Activated CD8-positive, alpha-beta T cell treated with anti-CD3 and anti-CD28 coated beads, Interleukin-2, amount 10 ng/mL, durations not matched to agents 7 days and 5 days (primary cell): Measurements from ENCODE around the gene NSUN7. TPM values are rescaled to one million over a fixed set of nuclear protein-coding genes. Genes with fewer than 3 reads are reported as not detected.

Experiments used
- ATAC-seq: fragments of 150-1000 bp; cut with Tn5 transposase; one replicate; pipeline ENCODE4 v1.10.0; 2021; ENCODE audit warnings: moderate library complexity
- CTCF ChIA-PET: fragments of 350-600 bp; sonication (Branson Sonifier 250); formaldehyde crosslinking; loops from one replicate; lab custom pipeline; 2021; ENCODE audit warnings: antibody characterized with exemption; lab: Charles Lee
- POLR2A ChIA-PET: fragments of 350-600 bp; sonication (Branson Sonifier 250); formaldehyde crosslinking; loops from one replicate; lab custom pipeline; 2021; ENCODE audit warnings: antibody characterized with exemption; lab: Charles Lee
- DNase-seq: peaks from one replicate; pipeline ENCODE4 v3.0.0-alpha.2; 2020
- H3K27ac Mint-ChIP-seq: one replicate; pipeline ENCODE4 v1.8.0; 2021; ENCODE audit warnings: mild to moderate bottlenecking, mixed read lengths
- H3K27me3 Mint-ChIP-seq: one replicate; pipeline ENCODE4 v1.8.0; 2021; ENCODE audit warnings: low read depth, mixed read lengths
- H3K36me3 Mint-ChIP-seq: one replicate; pipeline ENCODE4 v1.8.0; 2021; ENCODE audit warnings: low read depth, mixed read lengths
- H3K4me1 Mint-ChIP-seq: one replicate; pipeline ENCODE4 v1.8.0; 2021; ENCODE audit warnings: low read depth, mixed read lengths
- H3K4me3 Mint-ChIP-seq: one replicate; pipeline ENCODE4 v1.8.0; 2021; ENCODE audit warnings: mild to moderate bottlenecking, mixed read lengths
- H3K9me3 Mint-ChIP-seq: one replicate; pipeline ENCODE4 v1.8.0; 2022; ENCODE audit warnings: mixed read lengths; ENCODE audit not compliant: insufficient read depth
- total RNA-seq, 2 experiments: library from RNA; stranded (reverse); gene quantifications; one replicate each; pipeline ENCODE4 v1.2.3, GENCODE V29; 2021

The NSUN7 gene
- total RNA-seq, 2 experiments from 2014 or later, result 0.10 TPM; not detected in 1

- Mint-ChIP-seq H3K4me1 (peaks cover 3% of the 10 kb centered on the region), H3K27me3 (peaks cover 6% of the 10 kb centered on the region), H3K9me3 (no peaks in the 10 kb centered on the region), H3K4me3 (no peak overlapping the region), H3K36me3 (no peaks in the 10 kb centered on the region), H3K27ac (no peak overlapping the region)
- ATAC-seq (no peak), DNase-seq (no peak)
- ChIA-PET CTCF (interaction anchor here (0.8 to 6.6 kb wide), 24 partner anchors 9 to 717 kb away, joined by 3 to 81 read pairs (median 4); no protein-coding TSS in a partner anchor), POLR2A (interaction anchor here (0.6 kb wide), 1 partner anchor 407 kb away, joined by 3 read pairs; no protein-coding TSS in a partner anchor)
These were observed 90.7 kb downstream of the NSUN7 start for GRCh38 chr4:40840255-40840984.

DNA sequence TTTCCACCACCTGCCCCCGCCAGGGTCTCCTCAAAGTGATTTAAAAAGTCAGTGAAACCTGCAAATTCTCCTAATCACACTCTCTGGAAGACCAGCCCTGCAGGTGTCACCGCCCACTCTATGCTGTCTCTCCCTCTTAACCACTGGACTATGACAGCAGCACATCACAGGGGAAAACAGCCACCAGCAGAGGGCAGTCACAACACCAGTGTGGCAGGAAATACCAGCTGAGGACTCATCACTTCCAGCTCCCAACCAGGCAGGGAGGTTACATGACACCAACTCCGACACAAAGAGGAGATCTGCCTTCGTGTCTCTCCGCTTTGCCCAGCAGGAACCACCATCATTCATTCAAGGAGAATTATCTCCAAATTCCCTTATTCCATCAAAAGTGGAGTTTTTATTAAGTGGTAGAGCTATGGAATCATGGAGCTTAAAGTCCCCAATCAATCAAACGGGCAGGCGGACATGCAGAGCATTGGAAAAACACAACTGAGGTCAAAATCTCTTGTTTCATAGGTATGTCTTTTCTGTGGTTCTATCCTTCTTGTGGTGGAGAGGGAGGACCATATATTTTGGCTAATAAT lies 91.3 kb downstream of the NSUN7 start:
- no peak overlapping the region for H3K4me3 Mint-ChIP-seq
- peaks cover 8% of the 10 kb centered on the region for H3K27me3 Mint-ChIP-seq
- H3K9me3 Mint-ChIP-seq, result no peaks in the 10 kb centered on the region
- peak; percentile 92 for ATAC-seq
- H3K4me1 Mint-ChIP-seq, result peaks cover 3% of the 10 kb centered on the region
- DNase-seq, result peak; percentile 85
- POLR2A ChIA-PET, result interaction anchor here (0.6 kb wide), 1 partner anchor 407 kb away, joined by 3 read pairs; no protein-coding TSS in a partner anchor
- CTCF ChIA-PET, result interaction anchor here (0.6 to 6.6 kb wide), 33 partner anchors 8 to 1976 kb away, joined by 3 to 81 read pairs (median 3); no protein-coding TSS in a partner anchor
- H3K27ac Mint-ChIP-seq, result no peak overlapping the region
- H3K36me3 Mint-ChIP-seq, result no peaks in the 10 kb centered on the region

DNA sequence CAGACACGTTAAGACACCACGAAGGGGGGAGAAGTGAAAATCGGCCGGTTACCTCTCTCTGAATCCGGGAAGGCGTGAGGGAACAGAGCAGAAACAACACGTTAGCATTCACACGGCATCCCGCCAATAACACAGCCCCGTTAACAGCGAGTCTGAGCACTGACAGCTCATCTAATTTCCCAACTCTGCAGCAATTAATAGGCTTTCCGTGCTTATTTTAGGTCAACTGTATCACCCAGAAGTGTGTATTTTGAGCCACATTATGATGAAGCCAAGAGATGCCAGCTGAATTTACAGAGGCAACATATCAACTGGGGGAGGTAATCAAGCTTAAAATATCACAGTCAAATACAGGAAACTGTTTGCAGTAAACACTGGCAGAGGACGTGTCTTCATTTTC lies 92.6 kb downstream of the NSUN7 start:
- H3K4me3 Mint-ChIP-seq, result no peak overlapping the region
- ChIA-PET POLR2A (no interaction called here), CTCF (interaction anchor here (1.0 to 6.6 kb wide), 4 partner anchors 15 to 106 kb away, joined by 4 to 81 read pairs (median 17); no protein-coding TSS in a partner anchor)
- H3K4me1 Mint-ChIP-seq, result peaks cover 3% of the 10 kb centered on the region
- ATAC-seq (no peak), DNase-seq (no peak)
- no peaks in the 10 kb centered on the region for H3K9me3 Mint-ChIP-seq
- H3K27ac Mint-ChIP-seq, result no peak overlapping the region
- H3K36me3 Mint-ChIP-seq, result no peaks in the 10 kb centered on the region
- peaks cover 14% of the 10 kb centered on the region for H3K27me3 Mint-ChIP-seq

GRCh38 chr4:40842725-40843423 lies 93.1 kb downstream of the NSUN7 start:
- ATAC-seq (no peak), DNase-seq (no peak)
- H3K27me3 Mint-ChIP-seq, result peaks cover 14% of the 10 kb centered on the region
- no peak overlapping the region for H3K4me3 Mint-ChIP-seq
- H3K4me1 Mint-ChIP-seq, result peaks cover 3% of the 10 kb centered on the region
- no peaks in the 10 kb centered on the region for H3K36me3 Mint-ChIP-seq
- CTCF ChIA-PET, result interaction anchor here (0.7 to 6.6 kb wide), 14 partner anchors 15 to 517 kb away, joined by 3 to 81 read pairs (median 4); no protein-coding TSS in a partner anchor
- no peak overlapping the region for H3K27ac Mint-ChIP-seq
- H3K9me3 Mint-ChIP-seq, result no peaks in the 10 kb centered on the region
- POLR2A ChIA-PET, result no interaction called here

DNA sequence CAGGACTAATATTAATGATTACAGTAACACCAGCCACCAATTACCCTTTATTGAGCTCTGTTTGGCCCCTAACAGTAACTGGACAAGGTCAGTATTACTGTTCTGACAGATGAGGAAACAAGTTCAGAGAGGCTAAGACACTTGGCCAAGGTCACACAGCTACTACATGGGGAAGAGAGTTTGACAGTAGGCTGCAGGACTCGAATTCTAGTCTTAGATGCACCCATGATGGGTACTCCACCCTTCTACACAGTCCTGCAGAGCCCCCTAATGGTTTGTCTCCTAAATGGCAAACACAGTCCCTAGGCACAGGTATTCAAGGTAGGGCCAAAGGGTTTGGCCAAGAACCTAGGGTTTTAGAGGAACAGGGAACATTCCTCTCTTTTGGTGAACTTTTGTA lies 93.9 kb downstream of the NSUN7 start:
- DNase-seq (peak; percentile 59), ATAC-seq (peak; percentile 78)
- no peaks in the 10 kb centered on the region for H3K36me3 Mint-ChIP-seq
- H3K4me1 Mint-ChIP-seq, result peaks cover 3% of the 10 kb centered on the region
- H3K9me3 Mint-ChIP-seq, result no peaks in the 10 kb centered on the region
- CTCF ChIA-PET, result interaction anchor here (0.7 to 6.6 kb wide), 14 partner anchors 12 to 527 kb away, joined by 3 to 81 read pairs (median 3); no protein-coding TSS in a partner anchor
- no peak overlapping the region for H3K4me3 Mint-ChIP-seq
- POLR2A ChIA-PET, result no interaction called here
- H3K27me3 Mint-ChIP-seq, result peaks cover 15% of the 10 kb centered on the region
- H3K27ac Mint-ChIP-seq, result no peak overlapping the region

DNA sequence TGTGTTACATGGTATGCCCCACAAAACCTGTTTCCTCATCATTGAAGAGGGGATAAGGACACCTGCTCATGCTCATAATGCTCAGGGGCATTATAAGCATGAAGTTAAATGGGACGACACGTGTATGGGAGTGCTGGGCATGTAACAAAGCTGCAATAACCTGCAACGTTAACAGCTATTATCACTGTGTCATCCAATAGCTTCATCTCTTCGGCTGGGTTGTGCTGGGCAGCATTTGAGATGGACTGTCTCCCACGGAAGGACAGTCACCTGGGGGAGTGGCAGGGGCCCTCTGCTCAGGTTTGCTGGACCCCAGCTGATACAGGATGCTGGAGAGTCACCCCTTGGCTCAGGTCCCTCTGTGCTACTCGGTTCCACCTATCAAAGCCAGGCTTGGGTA lies 94.5 kb downstream of the NSUN7 start:
- ChIA-PET POLR2A (no interaction called here), CTCF (interaction anchor here (1.1 to 6.6 kb wide), 7 partner anchors 11 to 527 kb away, joined by 3 to 81 read pairs (median 5); no protein-coding TSS in a partner anchor)
- Mint-ChIP-seq H3K4me1 (peaks cover 3% of the 10 kb centered on the region), H3K4me3 (no peak overlapping the region), H3K27me3 (peaks cover 17% of the 10 kb centered on the region), H3K36me3 (no peaks in the 10 kb centered on the region), H3K9me3 (no peaks in the 10 kb centered on the region), H3K27ac (no peak overlapping the region)
- DNase-seq (no peak), ATAC-seq (no peak)

DNA sequence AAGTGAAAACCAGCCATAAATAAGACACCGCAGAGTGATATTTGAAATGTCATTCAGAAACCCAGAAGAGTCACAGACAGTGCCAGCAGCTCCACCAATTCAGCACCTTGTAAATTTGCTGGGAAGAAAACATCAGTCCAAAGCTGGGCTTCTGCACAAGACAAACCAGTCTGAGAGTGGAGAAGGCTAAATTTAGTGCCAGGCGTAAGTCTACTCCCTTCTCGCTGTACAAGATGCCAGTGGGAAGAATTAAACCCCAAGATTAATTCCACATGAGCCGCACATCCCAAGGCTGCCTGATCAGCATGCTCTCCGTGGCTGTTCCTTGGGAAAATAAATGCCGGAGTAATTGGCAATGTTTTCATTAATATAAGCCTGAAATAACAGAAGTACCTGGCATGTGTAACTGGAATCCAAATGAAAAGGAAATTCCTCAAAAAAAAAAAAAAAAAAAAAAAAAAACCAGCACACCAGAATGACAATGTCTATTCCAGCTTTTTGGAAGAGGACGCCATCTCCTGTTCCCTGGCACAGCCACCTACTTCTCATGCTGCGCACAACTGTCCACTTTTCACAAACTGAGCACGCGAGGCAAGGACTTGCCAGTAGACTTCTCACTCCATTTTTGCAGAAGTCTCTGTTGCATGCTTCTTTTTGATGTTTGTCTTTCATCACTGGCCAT lies 95.5 kb downstream of the NSUN7 start:
- Mint-ChIP-seq H3K4me1 (peaks cover 3% of the 10 kb centered on the region), H3K4me3 (no peak overlapping the region), H3K36me3 (no peaks in the 10 kb centered on the region), H3K27me3 (peaks cover 17% of the 10 kb centered on the region), H3K9me3 (no peaks in the 10 kb centered on the region), H3K27ac (no peak overlapping the region)
- DNase-seq, result no peak
- no peak for ATAC-seq
- CTCF ChIA-PET, result interaction anchor here (2.1 to 6.6 kb wide), 2 partner anchors 52 to 109 kb away, joined by 5 to 81 read pairs; no protein-coding TSS in a partner anchor
- POLR2A ChIA-PET, result no interaction called here

GRCh38 chr4:40846532-40846931 lies 96.8 kb downstream of the NSUN7 start:
- no peaks in the 10 kb centered on the region for H3K36me3 Mint-ChIP-seq
- H3K9me3 Mint-ChIP-seq, result no peaks in the 10 kb centered on the region
- ATAC-seq (no peak), DNase-seq (no peak)
- ChIA-PET CTCF (interaction anchor here (2.1 to 6.6 kb wide), 2 partner anchors 51 to 110 kb away, joined by 5 to 81 read pairs; no protein-coding TSS in a partner anchor), POLR2A (no interaction called here)
- H3K4me3 Mint-ChIP-seq, result no peak overlapping the region
- H3K4me1 Mint-ChIP-seq, result no peaks in the 10 kb centered on the region
- H3K27me3 Mint-ChIP-seq, result peaks cover 22% of the 10 kb centered on the region
- no peak overlapping the region for H3K27ac Mint-ChIP-seq

- Mint-ChIP-seq H3K36me3 (no peaks in the 10 kb centered on the region), H3K4me1 (no peaks in the 10 kb centered on the region), H3K27me3 (peaks cover 21% of the 10 kb centered on the region), H3K4me3 (no peak overlapping the region), H3K27ac (no peak overlapping the region), H3K9me3 (no peaks in the 10 kb centered on the region)
- ATAC-seq, result no peak
- CTCF ChIA-PET, result interaction anchor here (1.3 to 1.6 kb wide), 2 partner anchors 7 to 49 kb away, joined by 6 to 8 read pairs; no protein-coding TSS in a partner anchor
- no peak for DNase-seq
- POLR2A ChIA-PET, result no interaction called here
These were observed 98.5 kb downstream of the NSUN7 start for GRCh38 chr4:40848251-40848650.

- ChIA-PET POLR2A (no interaction called here), CTCF (interaction anchor here (1.3 to 1.6 kb wide), 2 partner anchors 8 to 49 kb away, joined by 6 to 8 read pairs; no protein-coding TSS in a partner anchor)
- Mint-ChIP-seq H3K4me1 (no peaks in the 10 kb centered on the region), H3K27ac (no peak overlapping the region), H3K36me3 (no peaks in the 10 kb centered on the region), H3K9me3 (no peaks in the 10 kb centered on the region), H3K27me3 (peaks cover 24% of the 10 kb centered on the region), H3K4me3 (no peak overlapping the region)
- ATAC-seq (no peak), DNase-seq (no peak)
These were observed 99.2 kb downstream of the NSUN7 start for GRCh38 chr4:40848940-40849339.

- no peaks in the 10 kb centered on the region for H3K9me3 Mint-ChIP-seq
- no peaks in the 10 kb centered on the region for H3K36me3 Mint-ChIP-seq
- H3K4me3 Mint-ChIP-seq, result no peak overlapping the region
- CTCF ChIA-PET, result interaction anchor here (0.9 to 1.2 kb wide), 2 partner anchors 10 to 75 kb away, joined by 4 read pairs; no protein-coding TSS in a partner anchor
- H3K27ac Mint-ChIP-seq, result no peak overlapping the region
- ATAC-seq (no peak), DNase-seq (no peak)
- H3K27me3 Mint-ChIP-seq, result peaks cover 26% of the 10 kb centered on the region
- H3K4me1 Mint-ChIP-seq, result no peaks in the 10 kb centered on the region
- POLR2A ChIA-PET, result no interaction called here
These were observed 100.7 kb downstream of the NSUN7 start for GRCh38 chr4:40850496-40850895.
